ENCODE data around the gene SUSD2.
A peak's percentile ranks its signal among the peaks of the same experiment; 100 is the strongest.
"Not testable (repeated sequence)": the region's sequence is repeated elsewhere in the genome, so short reads cannot be mapped to it uniquely, and the experiment has no call there.

The SUSD2 gene

DNA sequence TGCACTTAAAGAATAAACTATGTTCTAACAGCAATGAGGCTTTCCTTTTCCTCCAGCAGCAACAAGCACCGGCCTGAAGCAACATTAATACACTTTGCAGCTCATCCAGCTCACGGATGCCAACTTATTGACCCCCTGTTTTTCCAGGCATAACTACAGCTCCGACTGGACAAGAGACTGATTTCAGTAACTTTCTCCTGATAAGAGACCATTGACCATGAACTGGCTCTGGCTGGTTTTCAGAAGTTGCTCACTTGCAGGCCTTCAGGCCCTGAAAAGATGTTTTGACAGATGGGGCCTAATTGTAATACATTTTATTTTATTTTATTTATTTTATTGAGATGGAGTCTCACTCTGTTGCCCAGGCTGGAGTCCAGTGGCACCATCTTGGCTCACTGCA, 36.1 kb downstream of the SUSD2 start:
- DNase-seq = no peak

DNA sequence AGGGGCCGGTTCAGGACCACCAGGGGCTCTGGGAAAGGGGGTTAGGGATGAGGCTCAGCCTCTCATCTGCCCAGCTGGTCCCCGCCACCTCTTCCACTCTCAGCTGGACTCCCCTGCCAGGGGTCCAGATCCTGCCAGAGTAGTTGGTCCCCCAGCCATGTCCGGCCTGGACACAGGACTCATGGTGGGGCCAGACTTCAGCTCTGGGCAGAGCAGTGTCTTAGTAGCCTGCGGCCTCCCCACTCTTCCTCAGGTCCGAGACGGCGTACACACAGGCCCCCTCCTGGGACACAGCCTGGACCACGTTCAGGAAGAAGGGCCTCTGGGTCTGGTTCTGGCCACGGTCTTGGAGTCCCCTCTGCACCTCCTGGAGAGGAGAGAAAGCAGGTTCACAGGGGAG, 38.5 kb downstream of the SUSD2 start:
- no peak for DNase-seq

DNA sequence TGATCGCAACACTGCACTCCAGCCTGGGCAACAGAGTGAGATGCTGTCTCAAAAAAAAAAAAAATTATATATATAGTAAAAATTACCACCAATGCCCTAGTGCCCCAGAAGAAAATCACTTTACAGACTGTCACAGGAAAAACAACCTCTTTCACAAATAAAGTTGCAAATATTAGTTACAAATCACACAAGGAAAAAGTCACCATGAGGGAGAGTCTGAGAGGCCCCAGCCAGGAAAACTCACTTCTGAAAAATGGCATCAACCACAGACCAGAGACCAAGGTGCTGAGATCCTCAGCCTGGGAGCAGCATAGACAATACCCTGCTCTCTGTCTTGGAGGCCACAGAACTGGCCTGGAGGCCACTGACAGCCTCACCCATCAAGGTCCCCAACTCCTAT, 43.2 kb downstream of the SUSD2 start:
- no peak for DNase-seq

DNA sequence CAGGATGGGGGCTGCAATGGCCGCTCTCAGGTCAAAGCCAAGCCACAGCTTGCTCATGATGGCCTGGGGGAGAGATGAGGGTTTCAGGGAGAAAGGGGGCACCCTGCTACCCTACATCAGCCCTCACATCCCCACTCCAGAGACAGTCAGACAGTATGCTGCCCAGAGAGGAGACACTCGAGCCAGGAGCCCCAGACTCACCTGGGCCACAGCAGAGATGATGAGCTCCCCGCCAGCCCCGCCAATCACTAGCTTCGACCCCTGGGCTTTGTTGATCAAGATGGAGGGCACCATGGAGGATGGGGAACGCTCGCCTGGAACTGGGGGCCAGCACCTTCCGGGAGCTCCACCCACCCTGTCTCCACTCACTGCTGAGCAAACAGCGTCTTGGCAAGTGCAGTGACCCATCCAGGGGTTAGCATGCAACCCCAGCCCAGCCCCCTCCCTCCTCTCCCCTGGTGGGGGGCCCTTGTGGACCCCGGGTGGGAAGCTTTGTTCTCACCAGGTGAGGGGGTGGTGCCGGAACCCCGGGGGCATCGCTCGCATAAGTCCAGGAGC, 43.8 kb downstream of the SUSD2 start:
- DNase-seq = no peak

DNA sequence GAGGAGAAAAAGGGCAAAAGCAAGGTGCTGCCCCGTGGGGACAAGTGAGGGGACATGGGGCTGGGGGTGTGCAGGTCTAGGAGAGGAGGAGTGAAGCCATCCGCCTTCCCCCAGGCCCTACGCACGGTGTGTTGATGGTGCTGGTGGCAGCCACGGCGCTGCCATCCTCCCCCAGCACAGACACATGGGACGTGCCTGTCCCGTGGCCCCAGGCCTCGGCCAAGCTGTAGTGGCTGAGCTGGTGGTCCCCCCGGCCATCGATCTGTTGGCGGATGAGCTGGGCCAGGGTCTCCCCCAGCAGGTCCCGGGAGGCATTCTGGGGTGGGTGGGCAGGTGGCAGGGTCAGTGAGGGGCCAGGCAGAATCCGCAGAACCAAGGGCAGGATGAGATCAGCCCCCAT, 44.7 kb downstream of the SUSD2 start:
- DNase-seq = no peak

DNA sequence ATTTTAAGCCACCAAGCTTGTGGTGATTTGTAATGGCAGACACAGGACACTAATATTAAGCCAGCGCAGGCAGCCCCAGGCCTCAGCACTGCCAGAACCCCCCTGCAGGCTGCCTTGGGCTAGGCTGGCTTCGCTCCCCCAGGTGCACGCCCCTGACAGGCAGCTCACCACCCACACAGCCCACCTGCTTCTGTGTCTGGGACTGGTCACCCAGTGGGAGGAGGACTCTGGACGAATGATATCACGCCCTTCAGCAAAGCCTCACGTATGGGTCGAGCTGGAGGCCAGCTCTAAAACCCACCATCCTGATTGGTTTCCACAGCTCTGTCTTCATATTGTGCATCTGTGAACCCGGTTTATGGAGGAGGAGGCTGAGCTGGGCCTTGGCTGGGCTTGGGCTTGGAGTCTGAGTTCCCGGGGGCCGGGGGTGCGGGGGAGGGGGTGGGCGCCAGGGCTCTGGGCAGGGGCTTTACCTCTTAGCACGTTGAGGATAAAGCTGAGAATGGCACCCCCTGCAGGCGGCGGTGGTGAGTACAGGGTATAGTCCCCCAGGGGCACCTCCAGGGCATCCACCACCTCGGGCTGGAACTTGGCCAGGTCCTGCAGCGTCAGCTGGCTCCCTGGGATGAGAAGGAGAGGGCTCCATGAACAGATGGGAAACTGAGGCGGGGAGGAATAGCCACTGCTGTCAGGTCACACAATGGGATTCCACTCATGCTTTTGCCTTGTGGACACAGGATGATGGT, 49.8 kb downstream of the SUSD2 start:
- DNase-seq = no peak

DNA sequence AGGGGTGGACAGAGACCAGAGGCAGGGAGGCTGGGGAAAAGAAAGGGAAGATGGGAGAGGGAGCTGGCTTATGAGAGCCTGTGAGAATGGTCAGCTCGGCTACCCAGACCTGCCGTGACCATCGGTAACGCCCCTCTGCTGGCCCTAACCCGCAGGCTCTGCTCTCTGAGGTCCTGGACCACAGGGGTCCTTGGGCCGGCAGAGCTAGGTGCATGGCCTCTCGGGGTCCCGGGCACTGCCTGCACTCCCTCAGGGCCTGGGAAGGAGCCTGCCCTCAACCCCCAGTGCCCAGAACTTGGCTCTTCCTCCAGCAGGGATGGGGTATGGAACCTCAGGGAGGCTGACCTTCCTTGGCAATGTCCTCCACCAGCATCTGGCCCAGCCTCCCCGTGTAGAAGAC, 50.4 kb downstream of the SUSD2 start:
- no peak for DNase-seq

DNA sequence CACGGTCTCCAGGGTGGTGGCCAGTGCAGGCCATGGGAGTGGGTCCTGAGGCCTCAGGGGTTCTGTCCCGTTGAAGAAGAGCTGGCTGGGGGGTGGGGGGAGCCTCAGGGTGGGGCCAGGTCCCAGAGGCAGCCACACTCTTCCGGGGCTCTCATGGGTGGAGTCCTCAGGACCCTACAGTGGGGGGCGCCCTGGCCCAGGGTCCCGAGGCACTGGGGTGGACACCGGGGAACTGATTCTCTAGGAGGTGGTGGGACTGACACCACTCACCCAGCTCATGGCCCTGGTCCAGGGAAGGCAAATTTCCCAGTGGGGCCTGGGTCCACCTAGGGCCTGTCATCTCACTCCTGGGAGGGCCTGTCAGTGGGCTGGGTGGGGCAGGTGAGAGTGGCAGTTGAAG, 50.8 kb downstream of the SUSD2 start:
- DNase-seq = no peak

DNA sequence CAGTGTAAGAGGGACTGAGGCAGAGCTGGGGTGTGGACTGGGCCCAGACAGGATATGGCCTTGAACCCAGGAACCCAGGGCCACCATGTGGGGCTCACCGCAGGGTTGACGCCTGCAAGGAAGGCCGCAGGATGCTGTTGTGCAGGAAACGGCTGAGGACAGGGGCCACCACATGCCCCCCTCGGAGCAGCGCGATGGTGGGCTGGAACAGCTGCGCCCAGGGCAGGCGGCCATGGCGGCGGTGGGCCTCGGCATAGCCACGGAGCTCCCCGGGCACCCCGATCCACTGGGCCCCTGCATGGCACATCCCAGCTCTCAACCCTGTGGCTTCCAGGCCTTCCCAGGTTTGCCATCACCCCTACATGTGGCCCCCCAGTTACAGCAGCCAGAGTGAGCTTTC, 51.4 kb downstream of the SUSD2 start:
- no peak for DNase-seq

DNA sequence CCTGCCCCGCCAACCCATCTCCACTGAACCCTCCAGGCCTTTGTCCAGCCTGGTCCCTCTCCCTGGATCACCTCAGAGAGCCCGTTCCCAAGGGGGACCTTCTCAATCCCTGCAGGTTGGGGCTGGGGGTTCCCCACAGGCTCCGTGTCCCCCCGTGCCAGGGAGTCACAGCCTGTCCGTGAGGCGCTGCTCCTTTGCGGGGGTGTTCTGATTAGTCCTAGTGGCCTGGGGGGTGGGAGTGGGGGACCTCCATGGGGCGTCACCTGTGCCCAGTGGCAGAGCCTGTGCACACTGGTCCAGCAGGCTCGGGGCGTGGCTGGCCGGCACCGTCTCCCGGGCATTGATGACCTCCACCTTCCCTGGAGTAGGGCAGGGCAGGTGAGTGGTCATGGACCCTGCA, 51.9 kb downstream of the SUSD2 start:
- DNase-seq = no peak

DNA sequence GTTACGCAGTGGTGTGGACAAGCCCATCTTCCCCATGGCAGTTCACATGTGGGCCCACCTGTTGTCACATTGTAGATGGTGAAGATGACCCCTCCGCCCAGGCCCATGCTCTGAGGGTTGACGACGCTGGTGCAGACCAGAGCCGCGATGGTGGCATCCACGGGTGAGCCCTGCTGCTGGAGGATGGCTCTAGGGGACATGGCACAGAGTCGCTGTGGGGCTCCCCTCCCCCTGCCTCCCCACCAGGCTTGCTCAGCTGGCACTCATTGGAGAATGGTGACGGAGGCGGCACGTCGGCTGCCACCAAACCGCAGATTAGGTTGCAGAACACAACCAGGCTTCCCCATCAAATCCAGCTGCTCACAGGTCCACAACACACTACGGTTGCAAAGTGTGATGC, 52.5 kb downstream of the SUSD2 start:
- DNase-seq = no peak

DNA sequence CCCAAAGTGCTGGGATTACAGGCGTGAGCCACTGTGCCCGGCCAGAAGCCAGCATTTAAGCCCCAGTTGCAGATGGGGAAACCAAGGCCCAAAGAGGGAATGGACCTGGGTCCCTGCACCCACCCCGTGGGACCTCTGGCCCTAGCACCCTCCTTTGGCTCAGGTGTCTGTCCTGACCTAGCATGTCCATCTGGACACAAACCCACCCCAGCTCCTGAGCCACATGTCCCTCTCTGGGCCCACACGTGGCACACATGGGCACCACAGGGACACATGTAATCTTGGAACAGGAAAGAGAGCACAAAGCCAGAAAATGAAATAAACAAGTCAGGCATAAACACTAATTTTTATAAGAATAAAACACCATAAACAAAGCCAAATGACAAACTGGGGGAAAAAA, 54.0 kb downstream of the SUSD2 start:
- no peak for DNase-seq

DNA sequence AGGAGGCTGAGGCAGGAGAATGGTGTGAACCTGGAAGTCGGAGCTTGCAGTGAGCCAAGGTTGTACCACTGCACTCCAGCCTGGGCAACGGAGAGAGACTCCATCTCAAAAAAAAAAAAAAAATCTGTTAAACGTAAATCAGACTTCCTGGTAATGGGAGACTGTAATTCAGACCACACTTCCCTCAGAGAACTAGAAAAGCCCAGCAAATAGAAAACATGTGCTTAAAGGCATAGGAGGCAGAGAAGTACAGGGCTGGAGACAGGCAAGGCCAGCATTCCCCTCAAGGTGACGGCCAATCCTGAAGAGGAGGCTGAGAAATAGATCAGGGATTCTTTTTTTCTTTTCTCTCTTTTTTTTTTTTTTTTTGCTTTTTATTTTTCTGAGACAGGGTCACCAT, 55.4 kb downstream of the SUSD2 start:
- peak; percentile 65 for DNase-seq

DNA sequence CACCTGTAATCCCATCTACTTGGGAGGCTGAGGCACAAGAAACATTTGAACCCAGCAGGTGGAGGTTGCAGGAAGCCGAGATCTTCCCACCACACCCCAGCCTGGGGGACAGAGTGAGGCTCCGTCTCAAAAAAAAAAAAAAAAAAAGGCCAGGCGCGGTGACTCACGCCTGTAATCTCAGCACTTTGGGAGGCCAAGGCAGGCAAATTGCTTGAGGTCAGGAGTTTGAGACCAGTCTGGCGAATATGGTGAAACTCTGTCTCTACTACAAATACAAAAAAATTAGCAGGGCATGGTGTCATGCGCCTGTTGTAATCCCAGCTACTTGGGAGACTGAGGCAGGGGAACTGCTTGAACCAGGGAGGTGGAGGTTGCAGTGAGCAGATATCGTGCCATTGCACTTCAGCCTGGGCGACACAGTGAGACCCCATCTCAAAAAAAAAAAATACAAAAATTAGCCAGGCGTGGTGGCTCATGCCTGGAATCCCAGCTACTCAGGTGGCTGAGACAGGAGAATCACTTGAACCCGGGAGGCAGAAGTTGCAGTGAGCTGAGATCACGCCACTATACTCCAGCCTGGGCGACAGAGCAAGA, 56.9 kb downstream of the SUSD2 start:
- not testable (repeated sequence) for DNase-seq
